SK-N-MC (cell line): ENCODE data around the gene SLC41A3.

Source experiments
- EZH2 ChIP-seq: fragments of 200-600 bp; sonication (generic); IDR thresholded peaks from one replicate; pipeline ENCODE4 v1.6.1; 2017; ENCODE audit warnings: antibody characterized with exemption
- FOXP2 ChIP-seq: optimal IDR thresholded peaks from 2 replicates; pipeline ENCODE3; 2011; ENCODE audit warnings: mild to moderate bottlenecking, moderate library complexity; ENCODE audit not compliant: insufficient read depth; ENCODE audit errors: extremely low read length, control extremely low read depth
- POLR2AphosphoS5 ChIP-seq: IDR thresholded peaks from 2 replicates; pipeline ENCODE4 v1.6.1; 2012; ENCODE audit warnings: mild to moderate bottlenecking, low read depth, low read length, borderline replicate concordance

GRCh38 chr3:126125341-126125740, 41.4 kb upstream of the SLC41A3 start:
- no peak for TF ChIP-seq EZH2
- TF ChIP-seq POLR2AphosphoS5: no peak
- no peak for TF ChIP-seq FOXP2
